Tibial nerve (tissue), 4 donors: ENCODE measurements around the gene KDM2B. TPM values are rescaled to one million over a fixed set of nuclear protein-coding genes. Genes with fewer than 3 reads are reported as not detected.
A peak's percentile ranks its signal among the peaks of the same experiment; 100 is the strongest.

Experiments
- DNase-seq, 2 donors: peaks; one replicate each; pipeline ENCODE4 v3.0.0-alpha.2; 2019; ENCODE audit warnings: low spot score in 2 of 2
- H3K27ac ChIP-seq, 4 donors: fragments of 200-600 bp; sonication (generic) in 3 of 4; one replicate each; pipeline ENCODE4 v1.5.1; 2017 to 2019; ENCODE audit warnings: mild to moderate bottlenecking in 1 of 4
- H3K27me3 ChIP-seq, 2 donors: fragments of 200-600 bp; sonication (generic) in 1 of 2; one replicate each; pipeline versions ENCODE4 v1.5.1 to v1.6.0; 2017 to 2019
- H3K36me3 ChIP-seq, 3 donors: fragments of 200-600 bp; sonication (generic); one replicate each; pipeline ENCODE4 v1.5.1; 2018 to 2019
- H3K4me1 ChIP-seq, 4 donors: fragments of 200-600 bp; sonication (generic) in 3 of 4; one replicate each; pipeline ENCODE4 v1.5.1; 2017 to 2019
- H3K4me3 ChIP-seq, 4 donors: fragments of 200-600 bp; sonication (generic) in 3 of 4; one replicate each; pipeline ENCODE4 v1.5.1; 2017 to 2019; ENCODE audit warnings: mild to moderate bottlenecking in 1 of 4, moderate library complexity in 1 of 4
- H3K9me3 ChIP-seq, 4 donors: fragments of 200-600 bp; sonication (generic) in 3 of 4; one replicate each; pipeline ENCODE4 v1.5.1; 2017 to 2019
- EP300 ChIP-seq, 2 donors: sonication (generic); formaldehyde crosslinking; IDR thresholded peaks; one replicate each; pipeline ENCODE4 v1.6.1; 2017; ENCODE audit warnings: antibody characterized with exemption in 2 of 2, mild to moderate bottlenecking in 1 of 2
- POLR2A ChIP-seq, 2 donors: fragments of 450-650 bp; IDR thresholded peaks; one replicate each; pipeline ENCODE4 v1.6.1; 2017; ENCODE audit warnings: antibody characterized with exemption in 2 of 2, mild to moderate bottlenecking in 2 of 2, moderate library complexity in 2 of 2
- WGBS, 2 donors: methylation state at CpG; one replicate each; pipeline ENCODE4 v1.1.5; 2018; 5-methylcytosine and 5-hydroxymethylcytosine counted together
- total RNA-seq, 4 donors: library from RNA; depleted of rRNA; stranded (reverse); fragments of >200 nt; gene quantifications; one replicate each; pipeline ENCODE4 v1.1.0, GENCODE V29; 2016
- TF ChIP-seq, protein P1 (sequence below), 5 experiments: fragments of 200-600 bp in 3 of 5; fragments of 450-650 bp in 2 of 5; sonication (generic) in 3 of 5; IDR thresholded peaks; one replicate each; pipeline ENCODE4 v1.5.1; 2016 to 2019; ENCODE audit warnings: antibody characterized with exemption in 5 of 5, mild to moderate bottlenecking in 3 of 5, moderate library complexity in 2 of 5

The KDM2B gene
- total RNA-seq, 4 donors from 2014 or later = 15.5 to 32.2 (median 20.8) TPM

GRCh38 chr12:121536054-121536898 is 44.5 kb downstream of the KDM2B start:
- Histone ChIP-seq H3K9me3 (no peaks in the 10 kb centered on the region), H3K4me3 (peak overlapping the region; percentile 60 to 84 (median 72)), H3K27ac (peak overlapping the region; percentile 77 to 93 (median 84)), H3K27me3 (no peaks in the 10 kb centered on the region), H3K4me1 (peaks cover 0 to 53% (median 21%) of the 10 kb centered on the region in 4 donors), H3K36me3 (peaks cover 0 to 23% (median 0%) of the 10 kb centered on the region in 3 donors)
- TF ChIP-seq POLR2A (IDR thresholded peaks at IDR 0.05) (peak in 1 of 2 donors; percentile 51), EP300 (IDR thresholded peaks at IDR 0.05) (peak in 1 of 2 donors; percentile 68)
- TF ChIP-seq, protein P1, sequence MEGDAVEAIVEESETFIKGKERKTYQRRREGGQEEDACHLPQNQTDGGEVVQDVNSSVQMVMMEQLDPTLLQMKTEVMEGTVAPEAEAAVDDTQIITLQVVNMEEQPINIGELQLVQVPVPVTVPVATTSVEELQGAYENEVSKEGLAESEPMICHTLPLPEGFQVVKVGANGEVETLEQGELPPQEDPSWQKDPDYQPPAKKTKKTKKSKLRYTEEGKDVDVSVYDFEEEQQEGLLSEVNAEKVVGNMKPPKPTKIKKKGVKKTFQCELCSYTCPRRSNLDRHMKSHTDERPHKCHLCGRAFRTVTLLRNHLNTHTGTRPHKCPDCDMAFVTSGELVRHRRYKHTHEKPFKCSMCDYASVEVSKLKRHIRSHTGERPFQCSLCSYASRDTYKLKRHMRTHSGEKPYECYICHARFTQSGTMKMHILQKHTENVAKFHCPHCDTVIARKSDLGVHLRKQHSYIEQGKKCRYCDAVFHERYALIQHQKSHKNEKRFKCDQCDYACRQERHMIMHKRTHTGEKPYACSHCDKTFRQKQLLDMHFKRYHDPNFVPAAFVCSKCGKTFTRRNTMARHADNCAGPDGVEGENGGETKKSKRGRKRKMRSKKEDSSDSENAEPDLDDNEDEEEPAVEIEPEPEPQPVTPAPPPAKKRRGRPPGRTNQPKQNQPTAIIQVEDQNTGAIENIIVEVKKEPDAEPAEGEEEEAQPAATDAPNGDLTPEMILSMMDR (IDR thresholded peaks at IDR 0.05) = no peak
- 1 to 4% methylated on average over 28 to 33 of the region's 36 CpGs for WGBS, 2 donors
- DNase-seq = peak; percentile 76 to 84

DNA sequence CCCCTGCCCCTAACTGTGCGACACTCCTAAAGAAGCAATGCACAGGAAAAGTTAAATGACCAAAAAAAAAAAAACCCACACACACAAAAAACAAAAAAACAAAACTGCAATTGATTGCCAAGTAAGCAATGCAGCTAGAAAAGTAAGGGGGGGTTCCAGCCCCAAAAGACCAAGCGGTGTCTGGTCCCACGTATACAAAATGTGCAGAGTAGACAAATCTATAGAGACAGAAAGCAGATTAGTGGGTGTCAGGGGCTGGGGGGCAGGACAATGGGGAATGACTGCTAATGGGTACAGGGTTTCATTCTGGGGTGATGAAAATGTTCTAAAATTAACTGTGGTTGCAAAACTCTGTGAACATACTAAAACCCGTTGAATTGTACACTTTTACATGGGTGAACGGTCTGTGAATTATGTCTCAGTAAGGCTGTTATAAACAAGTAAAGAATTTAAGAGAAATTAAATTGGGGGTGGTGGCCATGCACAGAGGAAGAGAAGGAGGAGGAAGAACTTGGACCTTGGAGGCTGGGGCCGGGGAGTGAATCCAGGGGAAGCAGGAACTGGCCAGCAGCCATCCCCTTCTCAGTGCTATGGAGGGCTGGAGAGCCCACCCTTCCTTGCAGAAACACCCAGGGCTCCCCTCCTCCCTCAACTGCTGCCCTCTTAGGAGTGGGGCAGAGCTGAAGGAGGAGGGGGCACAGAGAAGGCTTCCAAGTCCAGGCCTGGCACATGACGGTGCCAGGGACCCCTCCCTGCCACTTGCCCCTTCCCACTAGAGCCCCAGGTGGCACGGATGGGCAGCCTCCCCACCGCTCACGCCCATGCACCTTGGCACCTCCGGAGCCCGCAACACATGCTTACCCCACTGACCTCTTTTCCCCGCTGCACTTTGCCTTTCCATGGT is 45.4 kb downstream of the KDM2B start:
- Histone ChIP-seq H3K9me3 (no peaks in the 10 kb centered on the region), H3K36me3 (peaks cover 0 to 24% (median 0%) of the 10 kb centered on the region in 3 donors), H3K4me1 (peaks cover 0 to 60% (median 25%) of the 10 kb centered on the region in 4 donors), H3K4me3 (peak overlapping the region; percentile 60 to 84 (median 72)), H3K27me3 (no peaks in the 10 kb centered on the region), H3K27ac (peak overlapping the region; percentile 77 to 93 (median 84))
- 16 to 18% methylated on average over 13 of the region's 13 CpGs for WGBS, 2 donors
- TF ChIP-seq EP300 (IDR thresholded peaks at IDR 0.05) = no peak
- TF ChIP-seq POLR2A (IDR thresholded peaks at IDR 0.05) = no peak
- TF ChIP-seq, protein P1 (IDR thresholded peaks at IDR 0.05) = no peak
- no peak for DNase-seq

- DNase-seq = no peak
- no peak overlapping the region for H3K4me3 ChIP-seq
- H3K9me3 ChIP-seq = no peaks in the 10 kb centered on the region
- WGBS, 2 donors = 74% methylated on average over 14 of the region's 14 CpGs
- H3K36me3 ChIP-seq = peaks cover 0 to 24% (median 0%) of the 10 kb centered on the region in 3 donors
- peaks cover 0 to 63% (median 25%) of the 10 kb centered on the region in 4 donors for H3K4me1 ChIP-seq
- H3K27ac ChIP-seq = peak overlapping the region in 3 of 4 donors; percentile 8 to 36 (median 31)
- H3K27me3 ChIP-seq = no peaks in the 10 kb centered on the region
- TF ChIP-seq POLR2A (IDR thresholded peaks at IDR 0.05) (no peak), EP300 (IDR thresholded peaks at IDR 0.05) (no peak)
- TF ChIP-seq, protein P1 (IDR thresholded peaks at IDR 0.05) = no peak
Observed at GRCh38 chr12:121534495-121535148, 46.2 kb downstream of the KDM2B start.

DNA sequence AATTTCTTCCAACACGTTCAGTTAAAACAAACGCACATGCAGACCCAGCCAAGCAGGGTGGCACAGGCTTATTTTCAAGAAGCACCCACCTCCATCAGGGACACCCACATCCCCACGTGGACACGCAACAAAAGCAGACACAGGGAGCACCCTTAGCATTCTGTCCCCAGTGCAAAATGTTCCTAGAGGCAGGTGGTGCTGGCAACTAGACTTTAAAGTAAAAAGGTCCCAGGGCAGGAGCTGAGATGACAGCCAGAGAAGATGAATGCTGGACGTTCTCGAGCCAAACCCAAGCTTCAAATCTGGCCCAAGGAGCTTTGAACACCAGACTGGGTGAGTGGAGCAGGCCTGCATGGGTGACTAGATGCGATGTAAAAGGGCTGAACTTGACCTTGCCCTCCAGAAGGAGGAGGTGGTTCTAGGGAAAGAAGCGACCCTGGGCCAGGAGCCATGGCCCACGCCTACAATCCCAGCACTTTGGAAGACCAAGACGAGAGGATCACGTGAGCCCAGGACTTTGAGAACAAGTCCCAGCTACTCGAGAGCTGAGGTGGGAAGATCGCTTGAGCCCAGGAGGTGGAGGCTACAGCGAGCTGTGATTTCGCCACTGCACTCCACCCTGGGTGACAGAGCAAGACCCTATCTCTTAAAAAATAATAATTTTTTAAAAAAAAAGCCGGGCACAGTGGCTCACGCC is 47.3 kb downstream of the KDM2B start:
- TF ChIP-seq EP300 (IDR thresholded peaks at IDR 0.05) = no peak
- TF ChIP-seq, protein P1 (IDR thresholded peaks at IDR 0.05) = no peak
- no peak for TF ChIP-seq POLR2A (IDR thresholded peaks at IDR 0.05)
- Histone ChIP-seq H3K27me3 (no peaks in the 10 kb centered on the region), H3K4me1 (peaks cover 0 to 58% (median 25%) of the 10 kb centered on the region in 4 donors), H3K27ac (peak overlapping the region in 3 of 4 donors; percentile 31 to 39 (median 38)), H3K9me3 (no peaks in the 10 kb centered on the region), H3K36me3 (peaks cover 0 to 24% (median 0%) of the 10 kb centered on the region in 3 donors), H3K4me3 (no peak overlapping the region)
- 54 to 57% methylated on average over 17 of the region's 17 CpGs for WGBS, 2 donors
- no peak for DNase-seq
